ENCODE results near the gene NARS2.

GRCh38 chr11:78535920-78536319 lies 38.7 kb downstream of the NARS2 start:
- TF ChIP-seq CTCF (conservative IDR thresholded peaks at IDR 0.05; ENCODE audit: low read depth, low read length) (no peak), EZH2 (IDR thresholded peaks at IDR 0.05; ENCODE audit: borderline replicate concordance, low read depth, low read length, poor library complexity, severe bottlenecking) (no peak)
